ENCODE data around the gene PTPRN2. TPM values are rescaled to one million over a fixed set of nuclear protein-coding genes. Genes with fewer than 3 reads are reported as not detected.

The PTPRN2 gene
- total RNA-seq, 1 experiment from 2014 or later = 2.1 TPM

GRCh38 chr7:158384746-158385145 lies 202.9 kb downstream of the PTPRN2 start:
- no peaks in the 10 kb centered on the region for H3K4me1 ChIP-seq (ENCODE audit: control insufficient read depth in 1 of 2, insufficient read depth in 2 of 2, low read length in 2 of 2)
- H3K27me3 ChIP-seq (ENCODE audit: insufficient read depth, low read length) = peaks cover 4% of the 10 kb centered on the region; the same call in 1 of the 2 replicates
- H3K36me3 ChIP-seq (ENCODE audit: control insufficient read depth in 1 of 2, insufficient read depth in 2 of 2, low read length in 2 of 2) = no peaks in the 10 kb centered on the region
- intact Hi-C loops (cut with micrococcal nuclease) = no loop called here
- H3K9me3 ChIP-seq (ENCODE audit: control insufficient read depth in 1 of 2, insufficient read depth in 1 of 2, low read depth in 1 of 2, low read length in 2 of 2) = no peaks in the 10 kb centered on the region
- ChIA-PET RAD21 (ENCODE audit: low non-redundant PET in 1 of 2, low total read pairs in 2 of 2, uncharacterized antibody in 2 of 2, unreplicated experiment in 2 of 2) (no interaction called here), POLR2A (no interaction called here), CTCF (no interaction called here)
- BruUV-seq (replicated peaks) = no TSS peak
- TF ChIP-seq TCF7L2 (IDR thresholded peaks at IDR 0.05; ENCODE audit: borderline replicate concordance, extremely low read depth, insufficient read depth, insufficient read length) (no peak), POLR2AphosphoS5 (IDR thresholded peaks at IDR 0.05; ENCODE audit: low read depth, low read length) (no peak), ZFX (IDR thresholded peaks at IDR 0.05) (no peak), SRF (IDR thresholded peaks at IDR 0.05; ENCODE audit: low read depth) (no peak), CEBPB (IDR thresholded peaks at IDR 0.05; ENCODE audit: low read depth) (no peak), FOSL1 (IDR thresholded peaks at IDR 0.05; ENCODE audit: low read depth) (no peak), ATF3 (IDR thresholded peaks at IDR 0.05) (no peak), REST (IDR thresholded peaks at IDR 0.05; ENCODE audit: low read depth) (no peak)
- no peak overlapping the region for H3K9ac ChIP-seq (ENCODE audit: low read length)
- ATAC-seq = no peak
- H4K20me1 ChIP-seq (ENCODE audit: insufficient read depth) = no peaks in the 10 kb centered on the region
- H3K79me2 ChIP-seq (ENCODE audit: insufficient read depth, low read length) = no peaks in the 10 kb centered on the region
- no peak for DNase-seq (ENCODE audit: low read depth, low spot score)
- no peak overlapping the region for H3K27ac ChIP-seq (ENCODE audit: low read depth, low read length)
- H2AFZ ChIP-seq (ENCODE audit: low read depth, low read length, poor library complexity, severe bottlenecking) = no peak overlapping the region
- no peak overlapping the region for H3K4me3 ChIP-seq (replicated peaks in 1 of 2; ENCODE audit: low read depth in 1 of 2, low read length in 2 of 2)
- no peaks in the 10 kb centered on the region for H3K9me2 ChIP-seq (ENCODE audit: insufficient read depth)
- H3K4me2 ChIP-seq (ENCODE audit: low read length) = no peak overlapping the region
